Measurements from ENCODE around the gene ENPP6.

The ENPP6 gene

DNA sequence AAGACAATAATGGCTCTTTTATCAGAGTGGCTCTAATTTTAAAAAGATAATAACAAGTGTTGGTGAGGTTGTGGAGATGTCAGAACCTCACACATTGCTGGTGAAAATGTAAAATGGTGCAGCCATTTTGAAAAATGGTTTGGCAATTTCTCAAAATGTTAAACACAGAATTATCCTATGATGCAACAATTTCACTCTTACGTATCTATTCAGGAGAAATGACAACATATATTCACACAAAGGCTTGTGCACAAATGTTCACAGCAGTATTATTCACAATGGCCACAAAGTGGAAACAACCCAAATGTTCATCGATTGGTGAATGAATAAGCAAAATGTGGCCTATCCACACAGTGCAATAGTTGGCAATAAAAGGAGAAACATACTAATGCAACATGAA is 24.7 kb downstream of the ENPP6 start:
- ATAC-seq: no peak
- TF ChIP-seq GLIS3 (CRISPR knock-in tag; IDR thresholded peaks at IDR 0.05): no peak
- TF ChIP-seq, protein P1, sequence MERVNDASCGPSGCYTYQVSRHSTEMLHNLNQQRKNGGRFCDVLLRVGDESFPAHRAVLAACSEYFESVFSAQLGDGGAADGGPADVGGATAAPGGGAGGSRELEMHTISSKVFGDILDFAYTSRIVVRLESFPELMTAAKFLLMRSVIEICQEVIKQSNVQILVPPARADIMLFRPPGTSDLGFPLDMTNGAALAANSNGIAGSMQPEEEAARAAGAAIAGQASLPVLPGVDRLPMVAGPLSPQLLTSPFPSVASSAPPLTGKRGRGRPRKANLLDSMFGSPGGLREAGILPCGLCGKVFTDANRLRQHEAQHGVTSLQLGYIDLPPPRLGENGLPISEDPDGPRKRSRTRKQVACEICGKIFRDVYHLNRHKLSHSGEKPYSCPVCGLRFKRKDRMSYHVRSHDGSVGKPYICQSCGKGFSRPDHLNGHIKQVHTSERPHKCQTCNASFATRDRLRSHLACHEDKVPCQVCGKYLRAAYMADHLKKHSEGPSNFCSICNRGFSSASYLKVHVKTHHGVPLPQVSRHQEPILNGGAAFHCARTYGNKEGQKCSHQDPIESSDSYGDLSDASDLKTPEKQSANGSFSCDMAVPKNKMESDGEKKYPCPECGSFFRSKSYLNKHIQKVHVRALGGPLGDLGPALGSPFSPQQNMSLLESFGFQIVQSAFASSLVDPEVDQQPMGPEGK (CRISPR knock-in tag; IDR thresholded peaks at IDR 0.05; ENCODE audit: borderline replicate concordance): no peak
- no peak for TF ChIP-seq OSR1 (CRISPR knock-in tag; IDR thresholded peaks at IDR 0.05)
- no peak for TF ChIP-seq ZNF70 (CRISPR knock-in tag; IDR thresholded peaks at IDR 0.05)
- TF ChIP-seq, protein P2, sequence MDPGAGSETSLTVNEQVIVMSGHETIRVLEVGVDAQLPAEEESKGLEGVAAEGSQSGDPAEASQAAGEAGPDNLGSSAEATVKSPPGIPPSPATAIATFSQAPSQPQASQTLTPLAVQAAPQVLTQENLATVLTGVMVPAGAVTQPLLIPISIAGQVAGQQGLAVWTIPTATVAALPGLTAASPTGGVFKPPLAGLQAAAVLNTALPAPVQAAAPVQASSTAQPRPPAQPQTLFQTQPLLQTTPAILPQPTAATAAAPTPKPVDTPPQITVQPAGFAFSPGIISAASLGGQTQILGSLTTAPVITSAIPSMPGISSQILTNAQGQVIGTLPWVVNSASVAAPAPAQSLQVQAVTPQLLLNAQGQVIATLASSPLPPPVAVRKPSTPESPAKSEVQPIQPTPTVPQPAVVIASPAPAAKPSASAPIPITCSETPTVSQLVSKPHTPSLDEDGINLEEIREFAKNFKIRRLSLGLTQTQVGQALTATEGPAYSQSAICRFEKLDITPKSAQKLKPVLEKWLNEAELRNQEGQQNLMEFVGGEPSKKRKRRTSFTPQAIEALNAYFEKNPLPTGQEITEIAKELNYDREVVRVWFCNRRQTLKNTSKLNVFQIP (CRISPR knock-in tag; IDR thresholded peaks at IDR 0.05; ENCODE audit: borderline replicate concordance, low read depth): no peak
- no peak for TF ChIP-seq ZNF565 (CRISPR knock-in tag; conservative IDR thresholded peaks at IDR 0.05; ENCODE audit: low read depth)
- no peak for TF ChIP-seq ZC3H10 (CRISPR knock-in tag; IDR thresholded peaks at IDR 0.05)
- TF ChIP-seq, protein P3, sequence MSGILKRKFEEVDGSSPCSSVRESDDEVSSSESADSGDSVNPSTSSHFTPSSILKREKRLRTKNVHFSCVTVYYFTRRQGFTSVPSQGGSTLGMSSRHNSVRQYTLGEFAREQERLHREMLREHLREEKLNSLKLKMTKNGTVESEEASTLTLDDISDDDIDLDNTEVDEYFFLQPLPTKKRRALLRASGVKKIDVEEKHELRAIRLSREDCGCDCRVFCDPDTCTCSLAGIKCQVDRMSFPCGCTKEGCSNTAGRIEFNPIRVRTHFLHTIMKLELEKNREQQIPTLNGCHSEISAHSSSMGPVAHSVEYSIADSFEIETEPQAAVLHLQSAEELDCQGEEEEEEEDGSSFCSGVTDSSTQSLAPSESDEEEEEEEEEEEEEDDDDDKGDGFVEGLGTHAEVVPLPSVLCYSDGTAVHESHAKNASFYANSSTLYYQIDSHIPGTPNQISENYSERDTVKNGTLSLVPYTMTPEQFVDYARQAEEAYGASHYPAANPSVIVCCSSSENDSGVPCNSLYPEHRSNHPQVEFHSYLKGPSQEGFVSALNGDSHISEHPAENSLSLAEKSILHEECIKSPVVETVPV (CRISPR knock-in tag; IDR thresholded peaks at IDR 0.05): no peak
- no peak for TF ChIP-seq ESRRG (CRISPR knock-in tag; IDR thresholded peaks at IDR 0.05)
- no peak for TF ChIP-seq ZNF8 (CRISPR knock-in tag; IDR thresholded peaks at IDR 0.05)
- no peak for TF ChIP-seq TOX (CRISPR knock-in tag; IDR thresholded peaks at IDR 0.05; ENCODE audit: borderline replicate concordance)
- TF ChIP-seq TCF4 (CRISPR knock-in tag; IDR thresholded peaks at IDR 0.05; ENCODE audit: borderline replicate concordance): no peak
- TF ChIP-seq BACH2 (CRISPR knock-in tag; IDR thresholded peaks at IDR 0.05; ENCODE audit: borderline replicate concordance): no peak
- TF ChIP-seq, protein P4, sequence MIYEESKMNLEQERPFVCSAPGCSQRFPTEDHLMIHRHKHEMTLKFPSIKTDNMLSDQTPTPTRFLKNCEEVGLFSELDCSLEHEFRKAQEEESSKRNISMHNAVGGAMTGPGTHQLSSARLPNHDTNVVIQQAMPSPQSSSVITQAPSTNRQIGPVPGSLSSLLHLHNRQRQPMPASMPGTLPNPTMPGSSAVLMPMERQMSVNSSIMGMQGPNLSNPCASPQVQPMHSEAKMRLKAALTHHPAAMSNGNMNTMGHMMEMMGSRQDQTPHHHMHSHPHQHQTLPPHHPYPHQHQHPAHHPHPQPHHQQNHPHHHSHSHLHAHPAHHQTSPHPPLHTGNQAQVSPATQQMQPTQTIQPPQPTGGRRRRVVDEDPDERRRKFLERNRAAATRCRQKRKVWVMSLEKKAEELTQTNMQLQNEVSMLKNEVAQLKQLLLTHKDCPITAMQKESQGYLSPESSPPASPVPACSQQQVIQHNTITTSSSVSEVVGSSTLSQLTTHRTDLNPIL (CRISPR knock-in tag; IDR thresholded peaks at IDR 0.05; ENCODE audit: low read depth): no peak
- no peak for TF ChIP-seq RARB (CRISPR knock-in tag; IDR thresholded peaks at IDR 0.05)
- TF ChIP-seq, protein P5, sequence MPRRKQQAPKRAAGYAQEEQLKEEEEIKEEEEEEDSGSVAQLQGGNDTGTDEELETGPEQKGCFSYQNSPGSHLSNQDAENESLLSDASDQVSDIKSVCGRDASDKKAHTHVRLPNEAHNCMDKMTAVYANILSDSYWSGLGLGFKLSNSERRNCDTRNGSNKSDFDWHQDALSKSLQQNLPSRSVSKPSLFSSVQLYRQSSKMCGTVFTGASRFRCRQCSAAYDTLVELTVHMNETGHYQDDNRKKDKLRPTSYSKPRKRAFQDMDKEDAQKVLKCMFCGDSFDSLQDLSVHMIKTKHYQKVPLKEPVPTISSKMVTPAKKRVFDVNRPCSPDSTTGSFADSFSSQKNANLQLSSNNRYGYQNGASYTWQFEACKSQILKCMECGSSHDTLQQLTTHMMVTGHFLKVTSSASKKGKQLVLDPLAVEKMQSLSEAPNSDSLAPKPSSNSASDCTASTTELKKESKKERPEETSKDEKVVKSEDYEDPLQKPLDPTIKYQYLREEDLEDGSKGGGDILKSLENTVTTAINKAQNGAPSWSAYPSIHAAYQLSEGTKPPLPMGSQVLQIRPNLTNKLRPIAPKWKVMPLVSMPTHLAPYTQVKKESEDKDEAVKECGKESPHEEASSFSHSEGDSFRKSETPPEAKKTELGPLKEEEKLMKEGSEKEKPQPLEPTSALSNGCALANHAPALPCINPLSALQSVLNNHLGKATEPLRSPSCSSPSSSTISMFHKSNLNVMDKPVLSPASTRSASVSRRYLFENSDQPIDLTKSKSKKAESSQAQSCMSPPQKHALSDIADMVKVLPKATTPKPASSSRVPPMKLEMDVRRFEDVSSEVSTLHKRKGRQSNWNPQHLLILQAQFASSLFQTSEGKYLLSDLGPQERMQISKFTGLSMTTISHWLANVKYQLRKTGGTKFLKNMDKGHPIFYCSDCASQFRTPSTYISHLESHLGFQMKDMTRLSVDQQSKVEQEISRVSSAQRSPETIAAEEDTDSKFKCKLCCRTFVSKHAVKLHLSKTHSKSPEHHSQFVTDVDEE (CRISPR knock-in tag; IDR thresholded peaks at IDR 0.05): no peak
- no peak for TF ChIP-seq SNAI2 (CRISPR knock-in tag; IDR thresholded peaks at IDR 0.05)
- TF ChIP-seq ZFP3 (CRISPR knock-in tag; IDR thresholded peaks at IDR 0.05): no peak
- no peak for TF ChIP-seq ARNTL (CRISPR knock-in tag; IDR thresholded peaks at IDR 0.05; ENCODE audit: borderline replicate concordance, low read depth)
- TF ChIP-seq ZFP30 (CRISPR knock-in tag; IDR thresholded peaks at IDR 0.05): no peak

DNA sequence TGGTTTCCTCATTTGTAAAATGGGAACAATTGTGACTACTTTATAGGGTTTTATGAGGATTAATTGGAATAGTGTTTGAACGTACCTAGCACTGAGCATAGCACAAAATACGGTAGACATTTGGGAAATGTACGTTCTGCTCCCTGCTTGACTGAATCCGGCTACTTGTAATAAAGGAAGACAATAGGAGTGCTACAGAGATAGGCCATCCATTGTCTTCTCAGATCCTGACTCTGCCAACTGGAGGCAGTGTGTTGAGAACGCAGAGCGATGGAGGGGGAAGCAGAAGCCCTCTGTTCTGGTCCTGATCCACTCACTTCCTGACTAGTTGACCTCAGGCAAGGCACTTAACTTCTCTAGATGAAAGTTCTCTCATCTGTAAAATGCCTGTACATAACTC is 26.4 kb downstream of the ENPP6 start:
- ATAC-seq: no peak

More for the DNA sequence above, 26.4 kb downstream of the ENPP6 start:
- TF ChIP-seq SNAI2 (CRISPR knock-in tag; IDR thresholded peaks at IDR 0.05): no peak
- TF ChIP-seq TCF4 (CRISPR knock-in tag; IDR thresholded peaks at IDR 0.05; ENCODE audit: borderline replicate concordance): no peak
- TF ChIP-seq, protein P2 (CRISPR knock-in tag; IDR thresholded peaks at IDR 0.05; ENCODE audit: borderline replicate concordance, low read depth): no peak
- TF ChIP-seq, protein P3 (CRISPR knock-in tag; IDR thresholded peaks at IDR 0.05): no peak
